ENCODE data around the gene TMPRSS6.
"Not testable (repeated sequence)": the region's sequence is repeated elsewhere in the genome, so short reads cannot be mapped to it uniquely, and the experiment has no call there.

The TMPRSS6 gene

DNA sequence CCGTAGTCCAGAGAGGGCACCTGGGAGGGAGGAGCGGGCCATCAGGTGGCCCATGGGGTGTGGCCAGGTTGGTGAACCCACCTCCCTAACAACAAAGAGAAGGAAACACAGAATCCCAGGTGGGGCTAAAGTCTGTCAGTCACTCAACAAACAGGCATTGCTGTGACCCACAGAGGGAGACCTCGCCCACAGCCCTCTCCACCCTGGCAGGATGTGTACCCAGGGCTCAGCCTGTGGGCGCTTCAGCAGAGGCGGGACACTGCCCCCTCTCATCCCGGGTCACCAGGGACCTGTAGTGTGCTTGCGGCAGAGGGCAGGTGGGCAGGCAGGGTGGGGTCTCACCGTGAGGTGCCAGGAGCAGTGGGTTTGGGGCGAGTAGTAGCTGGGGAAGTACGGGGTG lies 25.1 kb downstream of the TMPRSS6 start:
- DNase-seq = no peak

DNA sequence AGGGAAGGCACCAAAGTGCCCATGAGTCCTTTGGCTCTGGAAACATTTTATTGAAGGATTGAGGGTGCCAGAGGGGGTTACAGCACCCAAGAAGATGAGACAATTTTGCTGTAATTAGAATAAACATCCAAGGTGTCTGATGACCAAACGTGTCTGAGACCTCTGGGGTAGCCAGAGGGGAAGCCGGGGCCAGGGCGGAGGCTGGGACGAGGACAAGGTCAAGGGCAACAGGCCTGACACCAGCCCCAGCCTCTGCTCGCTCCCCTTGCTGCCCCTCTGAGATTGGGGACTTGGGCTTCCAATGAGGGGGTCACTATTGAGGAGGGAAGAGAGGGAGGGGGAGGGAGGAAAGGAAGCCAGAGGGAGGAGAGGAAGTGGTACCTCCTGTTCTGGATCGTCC lies 25.6 kb downstream of the TMPRSS6 start:
- no peak for DNase-seq

DNA sequence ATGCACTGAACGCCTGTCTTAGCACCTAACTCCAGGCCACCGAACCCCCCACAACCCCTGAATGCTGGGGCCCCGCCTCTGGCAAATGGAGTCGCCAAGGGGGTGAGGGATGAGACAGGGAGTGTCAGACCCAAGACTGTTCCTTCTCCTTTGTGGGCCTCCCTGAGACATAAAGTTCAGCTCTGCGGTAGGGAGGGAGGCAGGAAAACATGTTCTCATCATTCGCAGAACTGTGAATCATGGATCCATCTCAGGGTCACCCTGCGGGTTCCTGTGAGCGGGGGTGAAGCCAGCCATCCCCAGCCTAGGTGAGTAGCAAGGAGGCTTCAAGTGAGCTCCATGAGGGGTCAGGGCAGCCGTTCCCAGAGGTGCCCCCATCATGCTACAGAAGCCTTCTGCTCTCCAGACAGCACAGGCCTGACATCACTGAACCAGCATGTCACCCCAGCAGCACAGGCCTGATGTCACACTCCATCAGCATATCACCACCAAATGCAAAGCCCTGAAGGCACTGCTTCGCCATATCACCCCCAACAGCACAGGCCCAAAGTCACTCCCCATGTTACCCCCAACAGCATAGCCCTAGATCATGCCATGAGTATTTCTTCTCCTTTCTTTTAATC lies 27.2 kb downstream of the TMPRSS6 start:
- DNase-seq = no peak

DNA sequence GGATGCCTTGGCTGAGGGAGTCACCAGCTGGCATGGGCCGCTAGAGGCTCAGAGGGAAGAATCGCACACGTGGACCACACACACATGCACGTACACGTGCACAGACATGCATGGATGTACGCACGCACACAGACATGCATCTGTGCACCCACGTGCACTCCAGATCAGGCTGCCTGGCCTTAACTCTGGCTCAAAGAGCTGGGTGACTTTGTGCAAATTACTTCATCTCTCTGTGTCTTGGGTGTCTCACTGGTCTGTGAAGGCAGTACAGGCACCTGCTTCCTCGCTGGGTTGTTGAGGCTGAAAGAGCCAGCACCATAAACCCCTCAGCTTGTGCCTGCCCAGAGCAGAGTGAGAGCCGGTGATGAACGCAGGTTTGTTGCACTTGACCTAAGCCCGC lies 28.7 kb downstream of the TMPRSS6 start:
- no peak for DNase-seq

- no peak for DNase-seq
Measured at GRCh38 chr22:37080438-37080837, 29.1 kb downstream of the TMPRSS6 start.

GRCh38 chr22:37079668-37080171 lies 29.8 kb downstream of the TMPRSS6 start:
- no peak for DNase-seq

DNA sequence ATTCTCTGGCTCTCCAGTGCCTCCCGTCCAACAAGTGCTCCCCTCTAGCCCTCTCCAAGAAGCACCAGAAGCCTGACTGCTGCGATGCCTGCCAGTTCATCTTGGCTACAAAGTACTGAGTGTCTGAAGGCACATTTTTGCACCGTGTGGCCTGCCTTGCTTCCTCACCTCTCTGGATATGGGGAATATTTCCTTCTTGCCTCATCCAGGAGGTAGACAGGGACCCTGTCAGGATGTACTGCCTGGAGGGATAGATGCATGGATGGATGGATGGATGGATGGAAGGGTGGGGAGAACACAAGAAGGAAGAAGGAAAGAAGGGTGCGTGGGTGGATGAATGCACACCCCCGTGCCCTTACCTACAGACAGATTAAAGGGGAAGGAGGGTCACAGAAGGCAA lies 30.4 kb downstream of the TMPRSS6 start:
- no peak for DNase-seq

DNA sequence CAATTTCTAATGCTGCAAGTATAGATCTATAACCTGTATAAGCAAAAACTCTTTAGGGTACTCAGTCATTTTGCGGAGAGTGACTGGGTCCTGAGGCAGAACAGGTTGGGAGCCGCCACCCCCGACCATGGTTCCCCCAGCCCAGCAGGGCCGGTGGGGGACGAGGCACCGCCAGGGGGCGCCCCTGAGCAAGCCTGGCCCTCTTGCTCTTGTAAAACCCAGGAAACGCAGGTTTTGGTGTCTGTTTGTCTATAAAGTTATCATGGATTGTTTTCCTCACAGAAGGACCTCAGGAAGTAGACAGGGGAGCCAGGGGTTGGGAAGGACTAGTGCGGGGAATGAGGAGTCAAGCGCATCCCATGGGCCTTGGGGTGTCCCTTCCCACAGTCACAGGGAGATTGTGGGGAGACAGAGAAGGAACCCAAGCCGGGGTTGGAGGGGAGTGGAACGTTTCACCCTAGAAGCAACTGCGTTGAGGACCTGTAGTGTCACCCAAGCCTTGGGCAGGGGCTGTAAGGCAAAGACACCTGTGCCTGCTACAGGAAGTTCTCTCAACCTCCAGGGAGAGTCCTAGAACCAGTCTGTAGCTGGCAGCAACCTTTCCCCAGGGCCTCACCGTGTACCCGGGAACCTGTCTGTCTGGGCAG lies 31.6 kb downstream of the TMPRSS6 start:
- DNase-seq = no peak

GRCh38 chr22:37075822-37076433 lies 33.6 kb downstream of the TMPRSS6 start:
- no peak for DNase-seq

DNA sequence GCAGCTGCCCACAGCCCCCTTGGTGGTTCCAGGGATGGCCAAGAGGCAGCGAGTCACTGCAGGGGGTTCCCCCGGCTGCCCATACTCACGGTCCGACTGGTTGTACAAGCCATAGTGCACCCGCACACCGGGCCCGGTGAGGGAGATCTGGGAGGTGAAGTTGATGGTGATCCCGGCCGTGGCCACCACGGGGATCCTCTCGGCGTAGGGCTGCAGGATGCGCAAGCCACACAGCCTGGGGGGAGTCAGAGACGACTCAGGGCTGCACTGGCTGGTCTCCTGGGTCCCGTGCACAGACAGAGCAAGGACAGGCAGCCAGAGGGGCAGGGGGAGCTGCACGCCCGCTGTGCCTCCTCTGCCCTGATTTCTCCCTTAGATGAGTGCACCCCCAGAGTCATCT lies 34.5 kb downstream of the TMPRSS6 start:
- DNase-seq = no peak

- DNase-seq = no peak
Measured at GRCh38 chr22:37074537-37074936, 35.0 kb downstream of the TMPRSS6 start.

- DNase-seq = no peak
Measured at GRCh38 chr22:37072673-37073072, 36.8 kb downstream of the TMPRSS6 start.

- DNase-seq = not testable (repeated sequence)
Measured at GRCh38 chr22:37071850-37072592, 37.5 kb downstream of the TMPRSS6 start.

- DNase-seq = no peak
Measured at GRCh38 chr22:37070744-37071143, 38.8 kb downstream of the TMPRSS6 start.

- DNase-seq = no peak
Measured at GRCh38 chr22:37070334-37070733, 39.2 kb downstream of the TMPRSS6 start.

DNA sequence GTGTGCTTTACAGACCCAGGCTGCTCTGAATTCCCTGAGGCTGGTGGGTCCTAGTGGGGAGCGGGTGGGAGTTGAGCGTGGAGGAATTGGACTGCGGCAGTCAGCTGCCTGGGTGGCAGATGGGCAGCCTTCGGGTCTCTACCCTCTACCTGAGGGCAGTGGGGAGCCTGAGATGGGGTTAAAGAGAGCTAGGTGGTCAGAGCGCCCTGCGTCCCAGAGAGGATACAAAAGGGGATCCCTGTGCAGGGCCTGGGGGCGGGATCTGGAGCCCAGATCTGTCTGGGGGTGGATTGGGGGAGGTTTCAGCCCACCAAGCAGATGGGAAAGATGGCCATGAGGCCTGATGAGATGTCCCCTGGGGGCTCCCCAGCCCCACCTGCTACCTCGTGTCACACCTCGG lies 39.8 kb downstream of the TMPRSS6 start:
- no peak for DNase-seq

DNA sequence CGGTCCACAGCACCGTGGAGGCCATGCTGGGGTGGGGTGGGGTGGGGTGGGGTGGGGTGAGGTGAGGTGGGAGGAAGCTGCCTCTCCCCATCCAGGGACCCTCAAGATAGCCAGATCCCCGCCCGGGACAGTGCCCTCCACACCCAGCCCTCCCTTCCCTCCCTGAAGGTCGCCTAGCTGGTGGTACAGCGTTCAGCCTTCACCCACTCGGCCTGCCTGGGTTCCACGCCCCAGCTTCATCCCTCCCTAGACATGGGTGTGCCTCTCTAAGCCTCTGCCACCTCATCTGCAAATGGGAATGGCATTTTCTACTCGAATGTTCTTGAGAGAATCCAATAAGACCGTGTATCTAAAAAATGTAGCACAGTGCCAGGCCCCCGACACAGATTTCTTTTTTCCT lies 40.2 kb downstream of the TMPRSS6 start:
- no peak for DNase-seq

DNA sequence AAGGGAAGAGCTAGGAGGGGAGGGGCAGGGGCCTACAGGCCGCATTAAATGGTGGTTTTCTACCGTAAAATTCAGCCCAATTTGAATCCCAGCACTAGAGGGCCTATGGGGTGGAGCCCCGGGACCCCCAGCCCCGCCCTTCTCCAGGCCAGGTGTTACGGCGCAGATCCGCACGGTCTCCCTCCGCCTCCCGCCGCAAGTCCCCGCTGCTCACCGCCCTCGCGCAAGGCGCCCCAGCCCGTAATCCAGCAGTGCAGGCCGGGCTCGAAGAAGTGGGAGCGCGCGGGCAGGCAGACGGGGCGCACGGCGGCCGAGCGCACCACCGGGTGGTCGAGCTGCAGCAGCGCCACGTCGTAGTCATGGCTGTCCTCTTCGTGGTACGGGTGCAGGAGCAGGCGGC lies 40.7 kb downstream of the TMPRSS6 start:
- DNase-seq = no peak

- no peak for DNase-seq
Measured at GRCh38 chr22:37067428-37067827, 42.1 kb downstream of the TMPRSS6 start.

GRCh38 chr22:37065961-37066360 lies 43.6 kb downstream of the TMPRSS6 start:
- no peak for DNase-seq

DNA sequence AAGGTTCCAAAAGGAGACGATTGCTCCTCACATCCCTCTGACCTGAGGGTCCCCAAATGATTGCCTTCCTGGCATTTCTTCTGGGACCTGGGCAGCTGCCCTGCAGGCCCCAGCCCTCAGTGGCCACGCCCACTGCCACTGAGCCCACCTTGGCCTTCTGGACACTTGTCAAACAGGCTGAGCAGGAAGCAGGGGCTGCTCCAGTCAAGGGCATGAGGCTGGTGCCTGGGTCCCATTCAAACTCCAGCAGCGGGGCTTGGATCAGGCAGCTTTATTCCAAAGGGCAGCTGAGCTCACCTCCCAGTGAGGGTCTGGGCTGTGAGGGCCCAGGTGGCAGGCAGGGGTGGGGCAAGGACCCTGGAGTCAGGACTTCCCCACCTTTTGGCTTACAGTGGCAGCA lies 44.3 kb downstream of the TMPRSS6 start:
- no peak for DNase-seq

- no peak for DNase-seq
Measured at GRCh38 chr22:37064553-37064952, 45.0 kb downstream of the TMPRSS6 start.

Measured in amniotic stem cell (primary cell).